Panc1 (cell line): Measurements from ENCODE around the gene RARA.

Source experiments
- POLR2AphosphoS5 ChIP-seq: IDR thresholded peaks from 2 replicates; pipeline ENCODE4 v1.6.1; 2012; ENCODE audit warnings: mild to moderate bottlenecking, low read depth, low read length, moderate library complexity
- TF ChIP-seq, protein P1 (sequence below): fragments of 450-650 bp; IDR thresholded peaks from 2 replicates; pipeline ENCODE4 v1.5.1; 2017; ENCODE audit warnings: mild to moderate bottlenecking

DNA sequence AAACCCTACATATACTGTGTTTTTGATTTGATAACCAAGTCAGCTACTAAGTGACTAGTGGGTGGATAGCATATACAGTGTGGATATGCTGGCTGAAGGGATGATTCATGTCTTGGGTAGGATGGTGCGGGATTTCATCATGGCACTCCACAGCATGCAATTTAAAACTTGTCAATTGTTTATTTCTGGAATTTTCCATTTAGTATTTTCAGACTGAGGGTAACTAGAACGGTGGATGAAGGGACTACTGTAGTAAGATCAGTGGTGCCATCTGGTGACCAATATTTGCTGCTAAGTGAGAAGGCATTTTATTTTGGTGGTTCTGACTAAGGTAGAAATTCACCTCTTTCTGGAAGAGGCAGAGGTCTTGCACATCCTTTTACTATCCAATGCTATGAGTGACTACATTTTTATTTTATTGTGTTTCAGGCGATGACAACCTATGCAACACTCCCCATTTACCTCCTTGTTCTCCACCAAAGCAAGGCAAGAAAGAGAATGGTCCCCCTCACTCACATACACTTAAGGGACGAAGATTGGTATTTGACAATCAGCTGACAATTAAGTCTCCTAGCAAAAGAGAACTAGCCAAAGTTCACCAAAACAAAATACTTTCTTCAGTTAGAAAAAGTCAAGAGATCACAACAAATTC, 18.2 kb upstream of the RARA start:
- no peak for TF ChIP-seq POLR2AphosphoS5
- TF ChIP-seq, protein P1, sequence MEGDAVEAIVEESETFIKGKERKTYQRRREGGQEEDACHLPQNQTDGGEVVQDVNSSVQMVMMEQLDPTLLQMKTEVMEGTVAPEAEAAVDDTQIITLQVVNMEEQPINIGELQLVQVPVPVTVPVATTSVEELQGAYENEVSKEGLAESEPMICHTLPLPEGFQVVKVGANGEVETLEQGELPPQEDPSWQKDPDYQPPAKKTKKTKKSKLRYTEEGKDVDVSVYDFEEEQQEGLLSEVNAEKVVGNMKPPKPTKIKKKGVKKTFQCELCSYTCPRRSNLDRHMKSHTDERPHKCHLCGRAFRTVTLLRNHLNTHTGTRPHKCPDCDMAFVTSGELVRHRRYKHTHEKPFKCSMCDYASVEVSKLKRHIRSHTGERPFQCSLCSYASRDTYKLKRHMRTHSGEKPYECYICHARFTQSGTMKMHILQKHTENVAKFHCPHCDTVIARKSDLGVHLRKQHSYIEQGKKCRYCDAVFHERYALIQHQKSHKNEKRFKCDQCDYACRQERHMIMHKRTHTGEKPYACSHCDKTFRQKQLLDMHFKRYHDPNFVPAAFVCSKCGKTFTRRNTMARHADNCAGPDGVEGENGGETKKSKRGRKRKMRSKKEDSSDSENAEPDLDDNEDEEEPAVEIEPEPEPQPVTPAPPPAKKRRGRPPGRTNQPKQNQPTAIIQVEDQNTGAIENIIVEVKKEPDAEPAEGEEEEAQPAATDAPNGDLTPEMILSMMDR = peak; percentile 76
